Rectal smooth muscle tissue (tissue), 1 donor: ENCODE data around the gene MLN.

ENCODE experiments used
- H3K27ac ChIP-seq: one replicate; pipeline ENCODE4 v1.7.0; 2013; ENCODE audit warnings: low read depth, low read length, inconsistent platforms
- H3K27me3 ChIP-seq: one replicate; pipeline ENCODE4 v1.7.0; 2013; ENCODE audit warnings: low read length; ENCODE audit not compliant: control insufficient read depth, insufficient read depth
- H3K36me3 ChIP-seq: one replicate; pipeline ENCODE4 v1.7.0; 2013; ENCODE audit warnings: low read length; ENCODE audit not compliant: control insufficient read depth, insufficient read depth
- H3K4me1 ChIP-seq: one replicate; pipeline ENCODE4 v1.7.0; 2013; ENCODE audit warnings: low read length; ENCODE audit not compliant: control insufficient read depth, insufficient read depth
- H3K4me3 ChIP-seq: one replicate; pipeline ENCODE4 v1.7.0; 2013; ENCODE audit warnings: low read length
- H3K9ac ChIP-seq: one replicate; pipeline ENCODE4 v1.7.0; 2013; ENCODE audit warnings: low read length

The MLN gene

GRCh38 chr6:33768644-33769120, 35.1 kb downstream of the MLN start:
- Histone ChIP-seq H3K36me3 (peaks cover 14% of the 10 kb centered on the region), H3K9ac (no peak overlapping the region), H3K27me3 (no peaks in the 10 kb centered on the region), H3K4me1 (peaks cover 14% of the 10 kb centered on the region), H3K27ac (no peak overlapping the region), H3K4me3 (no peak overlapping the region)

GRCh38 chr6:33766921-33767907, 36.6 kb downstream of the MLN start:
- Histone ChIP-seq H3K4me3 (no peak overlapping the region), H3K27me3 (no peaks in the 10 kb centered on the region), H3K4me1 (peaks cover 14% of the 10 kb centered on the region), H3K9ac (no peak overlapping the region), H3K36me3 (peaks cover 2% of the 10 kb centered on the region), H3K27ac (no peak overlapping the region)

- Histone ChIP-seq H3K27me3 (no peaks in the 10 kb centered on the region), H3K4me3 (no peak overlapping the region), H3K4me1 (peaks cover 6% of the 10 kb centered on the region), H3K27ac (no peak overlapping the region), H3K9ac (no peak overlapping the region), H3K36me3 (no peaks in the 10 kb centered on the region)
Measured at GRCh38 chr6:33765368-33765767, 38.4 kb downstream of the MLN start.

GRCh38 chr6:33764036-33764435, 39.8 kb downstream of the MLN start:
- Histone ChIP-seq H3K4me3 (no peak overlapping the region), H3K27me3 (no peaks in the 10 kb centered on the region), H3K27ac (no peak overlapping the region), H3K36me3 (no peaks in the 10 kb centered on the region), H3K9ac (no peak overlapping the region), H3K4me1 (no peaks in the 10 kb centered on the region)

- H3K27ac ChIP-seq = no peak overlapping the region
- no peaks in the 10 kb centered on the region for H3K4me1 ChIP-seq
- H3K36me3 ChIP-seq = no peaks in the 10 kb centered on the region
- no peaks in the 10 kb centered on the region for H3K27me3 ChIP-seq
- no peak overlapping the region for H3K9ac ChIP-seq
- no peak overlapping the region for H3K4me3 ChIP-seq
Measured at GRCh38 chr6:33763483-33763882, 40.3 kb downstream of the MLN start.

GRCh38 chr6:33762713-33763112, 41.1 kb downstream of the MLN start:
- no peaks in the 10 kb centered on the region for H3K4me1 ChIP-seq
- no peaks in the 10 kb centered on the region for H3K36me3 ChIP-seq
- H3K4me3 ChIP-seq = no peak overlapping the region
- H3K27ac ChIP-seq = no peak overlapping the region
- no peak overlapping the region for H3K9ac ChIP-seq
- H3K27me3 ChIP-seq = no peaks in the 10 kb centered on the region

- Histone ChIP-seq H3K27ac (no peak overlapping the region), H3K9ac (no peak overlapping the region), H3K27me3 (peaks cover 1% of the 10 kb centered on the region), H3K36me3 (no peaks in the 10 kb centered on the region), H3K4me1 (no peaks in the 10 kb centered on the region), H3K4me3 (no peak overlapping the region)
Measured at GRCh38 chr6:33761922-33762629, 41.7 kb downstream of the MLN start.

GRCh38 chr6:33761581-33761921, 42.3 kb downstream of the MLN start:
- Histone ChIP-seq H3K4me1 (no peaks in the 10 kb centered on the region), H3K9ac (no peak overlapping the region), H3K4me3 (no peak overlapping the region), H3K27ac (no peak overlapping the region), H3K27me3 (peaks cover 4% of the 10 kb centered on the region), H3K36me3 (no peaks in the 10 kb centered on the region)

- Histone ChIP-seq H3K36me3 (no peaks in the 10 kb centered on the region), H3K9ac (no peak overlapping the region), H3K27ac (no peak overlapping the region), H3K4me3 (no peak overlapping the region), H3K4me1 (no peaks in the 10 kb centered on the region), H3K27me3 (peaks cover 4% of the 10 kb centered on the region)
Measured at GRCh38 chr6:33759887-33760629, 43.7 kb downstream of the MLN start.

- no peaks in the 10 kb centered on the region for H3K4me1 ChIP-seq
- H3K27ac ChIP-seq = no peak overlapping the region
Measured at GRCh38 chr6:33758815-33759216, 45.0 kb downstream of the MLN start.

GRCh38 chr6:33757906-33758305, 45.9 kb downstream of the MLN start:
- H3K4me1 ChIP-seq = no peaks in the 10 kb centered on the region
- H3K9ac ChIP-seq = no peak overlapping the region

More at GRCh38 chr6:33758815-33759216, 45.0 kb downstream of the MLN start:
- H3K4me3 ChIP-seq = no peak overlapping the region
- H3K36me3 ChIP-seq = no peaks in the 10 kb centered on the region
- H3K9ac ChIP-seq = no peak overlapping the region
- peaks cover 4% of the 10 kb centered on the region for H3K27me3 ChIP-seq

GRCh38 chr6:33757113-33757512, 46.7 kb downstream of the MLN start:
- no peaks in the 10 kb centered on the region for H3K36me3 ChIP-seq
- H3K27ac ChIP-seq = no peak overlapping the region
- no peak overlapping the region for H3K4me3 ChIP-seq
- H3K27me3 ChIP-seq = peaks cover 4% of the 10 kb centered on the region
- no peaks in the 10 kb centered on the region for H3K4me1 ChIP-seq
- H3K9ac ChIP-seq = no peak overlapping the region

More at GRCh38 chr6:33757906-33758305, 45.9 kb downstream of the MLN start:
- H3K36me3 ChIP-seq = no peaks in the 10 kb centered on the region
- H3K27ac ChIP-seq = no peak overlapping the region
- no peak overlapping the region for H3K4me3 ChIP-seq
- peaks cover 4% of the 10 kb centered on the region for H3K27me3 ChIP-seq
